CMK (cell line): ENCODE data around the gene ANGPT4.
A peak's percentile ranks its signal among the peaks of the same experiment; 100 is the strongest.

Experiments used
- DNase-seq: peaks from one replicate; pipeline ENCODE4 v3.0.0-alpha.2; 2010; ENCODE audit warnings: low read depth

ANGPT4 gene, protein sequence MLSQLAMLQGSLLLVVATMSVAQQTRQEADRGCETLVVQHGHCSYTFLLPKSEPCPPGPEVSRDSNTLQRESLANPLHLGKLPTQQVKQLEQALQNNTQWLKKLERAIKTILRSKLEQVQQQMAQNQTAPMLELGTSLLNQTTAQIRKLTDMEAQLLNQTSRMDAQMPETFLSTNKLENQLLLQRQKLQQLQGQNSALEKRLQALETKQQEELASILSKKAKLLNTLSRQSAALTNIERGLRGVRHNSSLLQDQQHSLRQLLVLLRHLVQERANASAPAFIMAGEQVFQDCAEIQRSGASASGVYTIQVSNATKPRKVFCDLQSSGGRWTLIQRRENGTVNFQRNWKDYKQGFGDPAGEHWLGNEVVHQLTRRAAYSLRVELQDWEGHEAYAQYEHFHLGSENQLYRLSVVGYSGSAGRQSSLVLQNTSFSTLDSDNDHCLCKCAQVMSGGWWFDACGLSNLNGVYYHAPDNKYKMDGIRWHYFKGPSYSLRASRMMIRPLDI

GRCh38 chr20:916125-916799 is at the start of gene ANGPT4:
Gene ANGPT4, minus strand, starts transcription at chr20:916334. Its CDS starts 120 bp downstream, at chr20:916214.
- no peak for DNase-seq

GRCh38 chr20:963795-964194 is 47.7 kb upstream of the ANGPT4 start:
- DNase-seq = no peak

- DNase-seq = no peak
Observed at GRCh38 chr20:962683-963082, 46.5 kb upstream of the ANGPT4 start.

DNA sequence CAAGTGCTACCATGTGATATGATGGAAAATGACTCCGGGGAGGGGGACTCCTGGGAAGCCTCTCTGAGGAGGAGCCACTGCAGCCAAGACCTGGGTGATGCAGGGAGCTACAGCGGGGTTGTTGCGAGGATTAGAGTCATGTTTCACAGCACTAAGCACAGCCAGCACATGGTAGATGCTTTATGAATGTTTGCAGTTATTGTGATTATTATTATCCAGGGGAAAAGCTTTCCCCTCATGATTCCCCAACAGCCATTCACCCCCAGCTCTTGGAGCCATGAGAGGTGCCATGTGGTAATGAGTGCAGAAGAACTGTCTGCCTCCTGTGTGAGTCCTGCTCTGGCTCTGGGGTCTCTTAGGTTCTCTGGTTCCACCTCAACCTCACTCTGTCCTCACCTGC is 46.1 kb upstream of the ANGPT4 start:
- DNase-seq = no peak

GRCh38 chr20:961768-962167 is 45.6 kb upstream of the ANGPT4 start:
- DNase-seq = no peak

DNA sequence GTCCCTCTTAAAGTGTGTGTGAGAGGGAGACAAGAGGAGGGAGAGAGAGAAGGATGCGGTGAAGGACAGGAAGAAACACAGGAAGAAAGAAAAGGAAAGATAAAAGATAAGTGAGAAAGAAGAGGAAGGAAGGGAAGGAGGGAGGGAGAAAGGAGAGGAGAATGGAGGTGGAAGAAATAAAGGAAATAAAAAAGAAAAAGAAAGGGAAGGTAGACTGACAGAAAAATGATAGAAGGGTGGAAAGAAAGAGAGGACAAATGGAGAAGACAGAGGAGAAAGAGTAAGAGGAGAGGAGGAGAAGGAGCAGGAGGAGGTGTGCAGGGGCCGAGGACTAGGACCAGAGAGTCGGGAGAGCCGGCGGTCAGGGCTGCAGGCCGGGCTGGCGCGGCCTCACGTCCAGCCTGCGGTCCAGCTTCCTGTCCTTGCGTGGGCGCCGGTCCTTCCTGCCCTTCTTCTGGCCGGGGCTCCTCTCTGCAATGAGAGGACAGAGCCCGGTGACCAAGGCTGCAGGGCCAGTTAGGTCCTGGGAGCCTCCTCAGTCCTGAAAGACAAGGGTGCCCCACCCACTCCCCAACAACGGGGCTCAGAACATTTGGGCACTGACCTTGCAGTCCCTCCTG is 44.0 kb upstream of the ANGPT4 start:
- no peak for DNase-seq

DNA sequence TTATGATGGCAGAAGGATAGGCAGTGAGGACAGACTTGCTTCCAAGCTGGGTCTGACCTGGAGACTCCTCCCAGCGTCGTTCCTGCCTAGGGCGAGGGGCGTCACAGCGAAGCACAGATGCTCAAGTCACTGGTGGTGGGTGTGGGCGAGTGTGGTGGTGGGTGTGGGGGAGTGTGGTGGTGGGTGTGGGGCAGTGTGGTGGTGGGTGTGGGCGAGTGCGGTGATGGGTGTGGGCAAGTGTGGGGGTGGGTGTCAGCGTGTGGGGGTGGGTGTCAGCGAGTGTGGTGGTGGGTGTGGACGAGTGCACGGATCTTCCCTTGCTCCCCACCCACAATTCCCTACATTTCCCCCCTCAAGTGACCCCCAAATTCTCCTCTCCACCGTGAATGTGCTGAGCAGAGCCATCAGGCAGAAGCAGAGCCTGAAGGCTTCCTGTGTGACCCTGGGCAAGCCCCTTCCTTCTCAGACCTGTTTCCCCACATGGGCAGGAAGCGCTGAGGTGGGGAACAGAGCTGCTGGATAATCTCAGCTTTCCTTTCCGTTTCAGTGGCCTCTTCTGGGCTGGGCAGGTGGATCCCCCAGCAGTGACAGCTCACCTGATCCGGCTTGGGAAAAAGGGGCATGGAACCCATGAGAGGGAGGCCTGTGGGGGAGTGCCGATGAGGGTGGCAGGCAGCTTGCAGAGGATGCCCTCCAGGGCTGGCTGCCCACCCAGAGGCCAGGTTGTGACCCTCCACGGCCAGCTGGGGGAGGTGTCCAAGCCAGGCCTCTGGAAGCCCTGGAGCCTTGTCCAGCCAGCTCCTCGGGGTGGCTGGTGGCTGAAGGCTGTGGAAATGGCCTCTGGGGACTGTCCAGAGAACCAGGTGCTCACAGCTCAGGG is 43.0 kb upstream of the ANGPT4 start:
- DNase-seq = no peak

DNA sequence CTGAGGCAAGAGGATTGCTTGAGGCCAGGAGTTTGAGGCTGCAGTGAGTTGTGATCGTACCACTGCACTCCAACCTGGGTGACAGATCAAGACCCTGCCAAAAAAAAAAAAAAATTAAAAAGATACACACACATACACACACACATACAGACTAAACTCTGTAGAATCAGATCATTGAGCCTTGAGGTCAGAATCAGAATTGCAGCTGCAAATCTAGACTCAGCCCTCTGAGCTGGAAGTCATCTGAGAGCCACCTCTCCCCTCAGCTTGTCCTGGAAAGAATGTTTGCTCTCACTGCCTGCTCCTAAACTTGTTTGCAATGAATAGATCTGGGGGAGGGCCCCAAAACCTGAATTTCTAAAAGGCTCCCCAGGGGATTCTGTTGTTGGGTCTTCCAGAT is 41.4 kb upstream of the ANGPT4 start:
- DNase-seq = no peak

DNA sequence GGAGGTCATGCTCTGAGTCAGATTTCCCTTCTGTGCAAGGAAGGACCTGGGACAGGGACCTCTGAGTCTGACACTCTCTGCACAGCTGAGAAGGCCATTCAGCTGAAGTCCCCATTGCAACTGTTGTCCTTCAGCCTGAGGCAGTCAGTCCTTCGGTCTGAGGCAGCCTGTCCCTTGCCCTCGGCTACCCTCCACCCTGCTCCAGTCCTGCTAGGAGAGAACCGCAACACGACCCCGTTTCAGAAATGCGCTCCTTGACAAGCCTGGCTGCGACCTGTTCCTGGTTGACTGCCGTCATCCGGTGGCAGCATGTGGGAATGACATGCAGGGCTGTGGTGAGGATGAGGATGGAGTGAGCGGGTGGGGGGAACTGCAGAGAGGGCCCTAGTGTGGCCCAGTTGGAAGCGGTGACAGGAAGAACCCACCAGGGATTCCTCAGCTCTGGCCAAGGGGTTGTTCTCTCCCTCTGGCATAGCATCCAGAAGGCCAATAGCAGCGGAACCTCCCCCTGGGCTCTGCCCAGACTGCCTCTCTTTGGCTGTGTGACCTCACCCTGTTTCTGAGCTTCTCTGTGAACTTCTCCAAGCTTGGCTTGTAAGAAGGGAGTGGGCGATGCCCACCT is 40.3 kb upstream of the ANGPT4 start:
- DNase-seq = peak; percentile 79

GRCh38 chr20:955656-956055 is 39.5 kb upstream of the ANGPT4 start:
- no peak for DNase-seq

- no peak for DNase-seq
Observed at GRCh38 chr20:955111-955510, 39.0 kb upstream of the ANGPT4 start.

- DNase-seq = no peak
Observed at GRCh38 chr20:953742-954141, 37.6 kb upstream of the ANGPT4 start.

DNA sequence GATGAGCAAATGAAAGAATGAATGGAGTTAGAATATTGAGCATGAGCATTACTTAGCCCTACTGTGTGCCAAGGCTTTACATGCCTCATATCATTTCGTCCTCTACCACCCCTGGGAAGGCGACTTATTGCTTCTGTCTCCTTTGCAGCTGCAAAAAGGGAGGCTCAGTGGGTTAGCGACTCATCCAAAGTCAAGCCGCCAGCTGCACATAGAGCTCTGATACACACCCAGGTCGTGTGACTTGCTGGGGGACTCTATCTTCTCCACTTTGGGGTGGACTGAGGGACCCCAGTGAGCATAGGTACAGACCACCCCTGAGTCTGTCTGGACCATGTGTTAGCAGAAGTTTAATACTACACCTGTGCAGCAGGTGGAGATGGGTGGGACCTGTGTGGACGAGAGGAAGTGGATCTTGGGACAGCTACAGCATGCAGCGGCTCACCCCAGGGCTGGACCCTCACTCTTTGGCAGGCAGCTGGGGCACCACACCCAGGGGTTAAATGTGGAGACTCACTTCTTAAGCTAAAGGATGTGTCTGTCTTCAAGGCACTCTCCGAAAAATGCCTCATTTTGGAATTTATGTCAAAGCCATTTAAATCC is 36.2 kb upstream of the ANGPT4 start:
- DNase-seq = no peak

DNA sequence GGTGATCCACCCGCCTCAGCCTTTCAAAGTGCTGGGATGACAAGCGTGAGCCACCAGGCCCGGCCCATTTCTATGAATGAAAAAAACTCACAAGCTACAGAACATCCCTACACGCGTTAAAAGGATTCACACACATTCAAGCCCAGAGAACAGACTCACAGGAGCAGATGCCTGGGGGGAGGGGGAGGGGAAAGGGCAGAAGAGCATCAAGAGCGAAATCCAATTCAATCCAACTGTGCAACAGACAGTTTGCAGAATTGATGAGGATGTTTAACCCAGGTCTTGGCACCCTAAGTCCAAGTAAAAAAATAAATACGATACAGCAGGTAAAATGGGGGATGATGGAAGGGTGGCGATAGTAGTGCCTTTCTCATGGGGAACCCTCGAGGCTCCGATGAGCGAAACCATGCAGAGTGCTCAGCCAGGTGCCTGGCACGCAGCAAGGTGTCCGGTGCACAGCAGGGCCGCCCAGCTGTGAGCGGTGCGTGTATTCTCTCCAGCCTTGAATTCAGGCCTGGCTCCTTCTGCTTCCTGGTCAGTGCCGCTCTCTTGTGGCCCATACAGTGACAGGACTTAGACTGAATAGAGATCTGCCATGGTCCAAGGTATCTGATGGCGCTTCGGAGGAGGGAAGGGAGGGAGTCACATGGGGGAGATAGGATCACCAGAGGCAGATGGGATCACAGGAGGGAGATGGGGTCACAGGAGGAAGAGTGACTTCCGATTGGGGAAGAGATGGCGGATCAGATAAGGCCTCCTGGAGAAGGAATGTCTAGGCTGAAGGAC is 35.4 kb upstream of the ANGPT4 start:
- DNase-seq = no peak

DNA sequence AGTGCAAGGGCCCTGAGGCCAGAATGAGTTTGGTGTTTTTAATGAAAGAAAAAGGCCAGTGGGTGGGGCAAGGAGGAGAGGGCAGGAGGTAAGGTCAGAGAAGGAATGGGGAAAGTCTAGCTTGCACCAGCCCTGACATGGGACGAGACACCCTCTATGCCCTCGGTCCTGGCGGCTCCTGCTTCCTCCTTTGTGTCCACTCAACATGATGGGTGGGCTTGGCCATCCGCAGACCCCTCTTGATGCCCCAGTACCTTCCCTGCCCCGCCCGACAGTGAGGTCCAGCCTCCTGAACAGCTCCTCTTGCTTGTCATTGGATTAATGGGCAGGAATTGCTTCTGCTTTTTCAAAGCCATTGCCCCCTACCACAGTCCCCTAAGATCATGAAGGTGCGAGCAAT is 33.6 kb upstream of the ANGPT4 start:
- DNase-seq = no peak

DNA sequence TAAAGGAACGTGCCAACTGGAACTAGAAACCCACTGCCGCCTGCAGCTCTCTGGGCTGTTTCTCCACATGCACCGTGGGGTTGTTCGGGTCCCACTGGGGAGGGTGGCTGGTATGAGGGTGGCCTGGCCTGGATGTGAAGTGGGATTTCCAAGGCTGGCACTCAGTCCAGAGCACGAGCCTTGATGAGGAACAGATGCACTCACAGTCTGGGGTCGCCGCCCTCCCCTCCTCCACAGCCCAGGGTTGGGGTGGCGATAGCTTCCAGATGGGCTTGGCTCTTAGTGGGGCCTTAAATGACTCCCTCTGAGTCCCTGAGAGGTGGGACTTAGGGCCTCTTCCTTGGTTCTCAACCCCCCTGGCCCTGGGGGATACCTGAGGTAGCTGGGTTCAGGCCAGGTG is 30.7 kb upstream of the ANGPT4 start:
- no peak for DNase-seq

GRCh38 chr20:945841-946240 is 29.7 kb upstream of the ANGPT4 start:
- no peak for DNase-seq

GRCh38 chr20:944774-945410 is 28.8 kb upstream of the ANGPT4 start:
- no peak for DNase-seq

DNA sequence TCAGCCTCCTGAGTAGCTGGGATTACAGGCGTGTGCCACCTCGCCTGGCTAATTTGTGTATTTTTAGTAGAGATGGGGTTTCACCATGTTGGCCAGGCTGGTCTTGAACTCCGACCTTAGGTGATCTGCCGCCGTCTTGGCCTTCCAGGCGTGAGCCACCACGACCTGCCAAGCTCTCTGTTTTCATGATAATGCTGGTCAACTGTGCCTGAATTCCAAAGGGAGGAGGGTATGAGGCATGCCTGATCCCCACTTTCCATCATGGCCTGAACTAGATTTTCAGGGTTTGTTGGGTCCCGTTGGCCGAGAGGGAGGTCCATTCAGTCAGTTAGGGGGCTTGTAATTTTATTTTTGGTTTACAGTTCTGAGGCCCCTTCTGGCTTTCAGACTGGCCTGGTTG is 28.0 kb upstream of the ANGPT4 start:
- DNase-seq = no peak

DNA sequence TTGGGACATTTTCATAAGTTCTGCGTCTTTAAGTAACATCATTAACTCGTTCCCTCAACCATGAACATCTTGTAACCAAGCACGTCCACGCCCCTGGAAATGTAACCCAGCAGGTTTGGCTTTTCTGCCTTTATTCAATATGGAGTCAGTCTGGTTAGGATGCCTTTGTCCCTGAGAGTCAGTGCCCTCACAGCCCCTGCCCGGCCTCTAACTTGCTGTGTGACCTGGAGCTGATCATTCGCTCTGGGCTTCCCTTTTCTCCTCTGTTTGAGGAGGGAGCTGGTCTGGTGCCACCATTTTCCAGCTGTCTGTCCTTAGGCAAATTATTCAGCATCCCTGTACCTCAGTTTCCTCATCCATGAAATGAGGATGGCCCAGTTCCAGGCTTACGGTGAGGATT is 26.5 kb upstream of the ANGPT4 start:
- no peak for DNase-seq
